Endometrium (tissue), 2 donors: ENCODE measurements around the gene ADPRM.

Source experiments
- FAIRE-seq: peaks from 2 replicates; lab custom pipeline; 2012; peaks lifted over from hg19 to GRCh38; lab: Jason Lieb, UNC
- donor health status: control.
- donor health status: control.

Gene ADPRM

GRCh38 chr17:10741416-10742135 lies 44.2 kb downstream of the ADPRM start:
- no peak for FAIRE-seq

- no peak for FAIRE-seq
These were observed 45.0 kb downstream of the ADPRM start for GRCh38 chr17:10742431-10742830.

GRCh38 chr17:10743316-10744009 lies 46.1 kb downstream of the ADPRM start:
- no peak for FAIRE-seq

- no peak for FAIRE-seq
These were observed 47.2 kb downstream of the ADPRM start for GRCh38 chr17:10744501-10745000.

GRCh38 chr17:10745231-10745630 lies 47.8 kb downstream of the ADPRM start:
- FAIRE-seq: no peak

- no peak for FAIRE-seq
These were observed 51.3 kb downstream of the ADPRM start for GRCh38 chr17:10748531-10749181.

GRCh38 chr17:10750210-10750609 lies 52.8 kb downstream of the ADPRM start:
- no peak for FAIRE-seq

GRCh38 chr17:10751563-10751962 lies 54.2 kb downstream of the ADPRM start:
- no peak for FAIRE-seq

- no peak for FAIRE-seq
These were observed 55.3 kb downstream of the ADPRM start for GRCh38 chr17:10752696-10753095.

GRCh38 chr17:10754109-10754508 lies 56.7 kb downstream of the ADPRM start:
- FAIRE-seq: no peak

GRCh38 chr17:10754861-10755591 lies 57.6 kb downstream of the ADPRM start:
- FAIRE-seq: no peak

GRCh38 chr17:10755592-10756127 lies 58.3 kb downstream of the ADPRM start:
- no peak for FAIRE-seq

- FAIRE-seq: no peak
These were observed 58.8 kb downstream of the ADPRM start for GRCh38 chr17:10756185-10756584.

- no peak for FAIRE-seq
These were observed 59.2 kb downstream of the ADPRM start for GRCh38 chr17:10756619-10757018.

GRCh38 chr17:10757067-10757466 lies 59.7 kb downstream of the ADPRM start:
- no peak for FAIRE-seq

- FAIRE-seq: no peak
These were observed 60.3 kb downstream of the ADPRM start for GRCh38 chr17:10757647-10758046.

GRCh38 chr17:10758062-10758461 lies 60.7 kb downstream of the ADPRM start:
- FAIRE-seq: no peak
